ENCODE measurements around the gene CD160.

DNA sequence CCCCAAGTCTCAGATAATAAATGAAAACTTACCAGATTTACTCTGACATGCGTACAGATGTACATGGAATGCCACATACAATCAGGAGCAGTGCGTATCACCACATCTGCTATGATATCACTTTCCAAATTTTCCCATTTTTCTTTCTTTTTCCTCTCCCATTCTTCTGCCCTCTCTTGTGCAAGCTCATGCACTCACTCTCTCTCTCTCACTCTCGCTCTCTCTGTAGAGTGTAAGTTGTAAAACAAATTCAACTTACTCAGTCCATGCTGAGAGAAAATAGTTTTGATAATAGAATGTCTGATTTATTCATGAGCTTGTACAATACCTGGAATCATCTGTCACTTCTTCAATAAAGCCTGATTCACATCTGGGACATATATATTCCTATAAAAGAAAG, 69.3 kb downstream of the CD160 start:
- no peak for TF ChIP-seq POLR2A (IDR thresholded peaks at IDR 0.05)
- TF ChIP-seq, protein P1, sequence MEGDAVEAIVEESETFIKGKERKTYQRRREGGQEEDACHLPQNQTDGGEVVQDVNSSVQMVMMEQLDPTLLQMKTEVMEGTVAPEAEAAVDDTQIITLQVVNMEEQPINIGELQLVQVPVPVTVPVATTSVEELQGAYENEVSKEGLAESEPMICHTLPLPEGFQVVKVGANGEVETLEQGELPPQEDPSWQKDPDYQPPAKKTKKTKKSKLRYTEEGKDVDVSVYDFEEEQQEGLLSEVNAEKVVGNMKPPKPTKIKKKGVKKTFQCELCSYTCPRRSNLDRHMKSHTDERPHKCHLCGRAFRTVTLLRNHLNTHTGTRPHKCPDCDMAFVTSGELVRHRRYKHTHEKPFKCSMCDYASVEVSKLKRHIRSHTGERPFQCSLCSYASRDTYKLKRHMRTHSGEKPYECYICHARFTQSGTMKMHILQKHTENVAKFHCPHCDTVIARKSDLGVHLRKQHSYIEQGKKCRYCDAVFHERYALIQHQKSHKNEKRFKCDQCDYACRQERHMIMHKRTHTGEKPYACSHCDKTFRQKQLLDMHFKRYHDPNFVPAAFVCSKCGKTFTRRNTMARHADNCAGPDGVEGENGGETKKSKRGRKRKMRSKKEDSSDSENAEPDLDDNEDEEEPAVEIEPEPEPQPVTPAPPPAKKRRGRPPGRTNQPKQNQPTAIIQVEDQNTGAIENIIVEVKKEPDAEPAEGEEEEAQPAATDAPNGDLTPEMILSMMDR (IDR thresholded peaks at IDR 0.05): no peak

All from breast epithelium (tissue), 3 donors.